ENCODE results near the gene DNHD1. TPM values are rescaled to one million over a fixed set of nuclear protein-coding genes. Genes with fewer than 3 reads are reported as not detected.
A peak's percentile ranks its signal among the peaks of the same experiment; 100 is the strongest.

Gene DNHD1
- total and polyA plus RNA-seq, 2 of the 13 experiments (the other 11 are each of a cell fraction or from before 2014, with no cell fraction given), result 2.7 to 9.3 TPM

- intact Hi-C loops (cut with micrococcal nuclease; ENCODE audit: unreplicated experiment), result loop anchor here (2.0 to 10.0 kb wide), 5 partner anchors 24 to 246 kb away; partner anchors contain the start of genes CNGA4, FHIP1B, MRPL17 and TAF10
- WGBS (ENCODE audit: low lambda C conversion rate), result 2% methylated on average over 25 of the region's 66 CpGs
- Histone ChIP-seq H3K36me3 (replicated peaks in 1 of 2; ENCODE audit: control insufficient read depth in 1 of 2, insufficient read depth in 2 of 2, low read length in 2 of 2) (peaks cover 10 to 47% of the 10 kb centered on the region in 2 experiments), H3K4me2 (ENCODE audit: low read depth, low read length) (peak within 1 kb of the TSS; percentile 99), H3K27ac (ENCODE audit: extremely low read length, insufficient read depth, low read length) (peak within 1 kb of the TSS; percentile 95), H3K9ac (ENCODE audit: insufficient read depth, low read depth, low read length) (peak within 1 kb of the TSS; percentile 95), H3K4me1 (ENCODE audit: insufficient read depth, low read length) (peaks cover 56% of the 10 kb centered on the region), H3K79me2 (ENCODE audit: insufficient read depth, low read length) (peaks cover 39% of the 10 kb centered on the region), H4K20me1 (ENCODE audit: insufficient read depth, low read length) (no peaks in the 10 kb centered on the region; the same call in 1 of the 2 replicates), H2AFZ (ENCODE audit: low read length) (no peak within 1 kb of the TSS), H3K27me3 (ENCODE audit: control insufficient read depth in 1 of 2, insufficient read depth in 2 of 2, low read length in 2 of 2) (no peaks in the 10 kb centered on the region; a peak in 1 of 5 replicates), H3K9me3 (ENCODE audit: low read length) (no peaks in the 10 kb centered on the region), H3K4me3 (replicated peaks in 1 of 3; ENCODE audit: insufficient read depth in 1 of 3, low read depth in 2 of 3, low read length in 3 of 3) (peak within 1 kb of the TSS; percentile 86 to 92 (median 86))
- ATAC-seq (peak; percentile 96), DNase-seq (ENCODE audit: low spot score) (peak; percentile 96), FAIRE-seq (peak; percentile 98)
- ChIA-PET POLR2A (interaction anchor here (0.8 to 2.1 kb wide), 14 partner anchors 8 to 202 kb away, joined by 3 to 13 read pairs (median 7); partner anchors contain the start of genes HPX, ILK, MRPL17 and RRP8), CTCF (ENCODE audit: low intra/inter-chr PET ratio, low total read pairs) (no interaction called here)
- in situ Hi-C loops (cut with HindIII; ENCODE audit: extremely low pct_ligation_motif_present, low pct_unique_long_range_greater_than_20kb), result loop anchor here (10.0 kb wide), 1 partner anchor 124 kb away; the partner anchor contains the start of genes ILK and RRP8
- BruUV-seq (replicated peaks), result TSS peak; percentile 57
- peak; percentile 71 for TF ChIP-seq ZNF619 (CRISPR knock-in tag; IDR thresholded peaks at IDR 0.05)
- peak; percentile 76; the same call in 1 of the 2 replicates for TF ChIP-seq SIN3A (IDR thresholded peaks at IDR 0.05; ENCODE audit: borderline replicate concordance, low read depth, low read length)
- no peak for TF ChIP-seq CHD4 (IDR thresholded peaks at IDR 0.05; ENCODE audit: borderline replicate concordance, low read length)
- TF ChIP-seq ZBTB10 (CRISPR knock-in tag; IDR thresholded peaks at IDR 0.05; ENCODE audit: borderline replicate concordance), result peak; percentile 85; the same call in 1 of the 2 replicates
- TF ChIP-seq YY1 (IDR thresholded peaks at IDR 0.05; ENCODE audit: insufficient read depth, insufficient replicate concordance, low read depth, low read length), result peak; percentile 64
- peak; percentile 80; the same call in 1 of the 2 replicates for TF ChIP-seq MYC (CRISPR knock-in tag; IDR thresholded peaks at IDR 0.05; ENCODE audit: borderline replicate concordance)
- TF ChIP-seq ZNF446 (CRISPR knock-in tag; IDR thresholded peaks at IDR 0.05), result 0 out of 2 replicates have a peak, but pooled peaks have one; percentile 52
- TF ChIP-seq, protein P1, sequence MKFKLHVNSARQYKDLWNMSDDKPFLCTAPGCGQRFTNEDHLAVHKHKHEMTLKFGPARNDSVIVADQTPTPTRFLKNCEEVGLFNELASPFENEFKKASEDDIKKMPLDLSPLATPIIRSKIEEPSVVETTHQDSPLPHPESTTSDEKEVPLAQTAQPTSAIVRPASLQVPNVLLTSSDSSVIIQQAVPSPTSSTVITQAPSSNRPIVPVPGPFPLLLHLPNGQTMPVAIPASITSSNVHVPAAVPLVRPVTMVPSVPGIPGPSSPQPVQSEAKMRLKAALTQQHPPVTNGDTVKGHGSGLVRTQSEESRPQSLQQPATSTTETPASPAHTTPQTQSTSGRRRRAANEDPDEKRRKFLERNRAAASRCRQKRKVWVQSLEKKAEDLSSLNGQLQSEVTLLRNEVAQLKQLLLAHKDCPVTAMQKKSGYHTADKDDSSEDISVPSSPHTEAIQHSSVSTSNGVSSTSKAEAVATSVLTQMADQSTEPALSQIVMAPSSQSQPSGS (CRISPR knock-in tag; IDR thresholded peaks at IDR 0.05), result peak; percentile 85; the same call in 1 of the 2 replicates
- TF ChIP-seq FOXO1 (CRISPR knock-in tag; IDR thresholded peaks at IDR 0.05), result peak; percentile 69
- TF ChIP-seq ZNF558 (CRISPR knock-in tag; IDR thresholded peaks at IDR 0.05; ENCODE audit: borderline replicate concordance), result 0 out of 2 replicates have a peak, but pooled peaks have one; percentile 54
- TF ChIP-seq ZBTB44 (CRISPR knock-in tag; IDR thresholded peaks at IDR 0.05), result peak; percentile 33; the same call in 1 of the 2 replicates
- peak; percentile 94 for TF ChIP-seq PHF8 (CRISPR knock-in tag; IDR thresholded peaks at IDR 0.05)
- TF ChIP-seq ZEB1 (IDR thresholded peaks at IDR 0.05; ENCODE audit: insufficient replicate concordance, low read depth), result peak; percentile 98
- TF ChIP-seq JUN (CRISPR knock-in tag; IDR thresholded peaks at IDR 0.05), result no peak
- no peak; the same call in 1 of the 2 replicates for TF ChIP-seq ZNF790 (CRISPR knock-in tag; IDR thresholded peaks at IDR 0.05; ENCODE audit: borderline replicate concordance)
- TF ChIP-seq CHCHD3 (CRISPR knock-in tag; IDR thresholded peaks at IDR 0.05), result 0 out of 2 replicates have a peak, but pooled peaks have one; percentile 15
These were observed 15.8 kb upstream of the DNHD1 start, which contains the start of the genes ARFIP2 and TIMM10B for GRCh38 chr11:6481012-6481923. ARFIP2 (minus strand) TSS chr11:6481331; CDS start chr11:6480421, 910 bp downstream. TIMM10B (plus strand) TSS chr11:6481501; CDS start chr11:6481517, 16 bp downstream.

All from HepG2 (cell line).